GM18951 (cell line): ENCODE measurements around the gene PHACTR4.
"Not testable (repeated sequence)": the region's sequence is repeated elsewhere in the genome, so short reads cannot be mapped to it uniquely, and the experiment has no call there.

Source experiments
- POLR2A ChIP-seq: IDR thresholded peaks from 4 replicates; pipeline ENCODE4 v1.6.1; 2011; ENCODE audit warnings: mild to moderate bottlenecking; ENCODE audit not compliant: insufficient read length, insufficient read depth; ENCODE audit errors: extremely low read depth
- in situ Hi-C: fragments of 300-500 bp; cut with MboI; formaldehyde crosslinking; loops from one replicate; pipeline ENCODE4 v1.12.0; 2022; ENCODE audit warnings: low sequenced_read_pairs, mixed read lengths, inconsistent platforms; ENCODE audit not compliant: unreplicated experiment

PHACTR4 gene

DNA sequence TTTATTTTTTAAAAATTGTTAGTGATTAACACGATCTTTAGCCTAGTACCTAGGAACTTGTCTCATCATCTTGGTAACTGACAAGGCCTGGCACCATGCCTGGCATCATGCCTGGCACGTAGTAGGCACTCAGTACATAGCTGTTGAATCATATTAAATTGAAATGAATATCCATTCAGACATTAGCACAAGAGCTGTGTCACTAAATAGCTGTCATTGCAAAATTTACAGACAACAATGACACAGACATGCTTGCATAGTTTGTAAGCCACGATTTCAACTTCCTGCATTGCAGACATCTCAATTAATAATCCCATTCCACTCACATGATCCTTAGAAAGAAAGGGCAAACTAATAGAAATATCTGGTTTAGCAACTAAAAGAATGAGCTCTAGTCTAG lies 15.4 kb upstream of the PHACTR4 start:
- in situ Hi-C loops = no loop called here
- no peak for TF ChIP-seq POLR2A

DNA sequence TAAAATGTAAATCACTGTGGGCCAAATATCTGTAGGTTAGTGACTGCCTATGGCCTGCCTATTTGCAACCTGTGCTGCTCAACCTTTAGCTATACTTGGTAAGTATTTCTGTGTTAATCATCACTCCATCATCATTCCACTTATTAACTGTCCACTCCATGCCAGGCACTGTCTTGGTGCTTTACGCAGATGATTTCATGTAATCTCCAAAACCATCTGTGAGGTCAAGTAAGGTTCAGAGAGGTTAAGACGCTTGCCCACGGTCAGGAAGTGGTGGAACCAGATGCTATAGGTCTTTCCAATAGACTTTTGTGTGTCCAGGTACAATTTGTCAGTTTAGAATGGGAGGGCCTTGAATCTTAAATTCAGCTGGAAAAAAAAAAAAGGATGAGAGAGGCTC lies 10.8 kb upstream of the PHACTR4 start:
- in situ Hi-C loops = no loop called here
- TF ChIP-seq POLR2A = no peak

DNA sequence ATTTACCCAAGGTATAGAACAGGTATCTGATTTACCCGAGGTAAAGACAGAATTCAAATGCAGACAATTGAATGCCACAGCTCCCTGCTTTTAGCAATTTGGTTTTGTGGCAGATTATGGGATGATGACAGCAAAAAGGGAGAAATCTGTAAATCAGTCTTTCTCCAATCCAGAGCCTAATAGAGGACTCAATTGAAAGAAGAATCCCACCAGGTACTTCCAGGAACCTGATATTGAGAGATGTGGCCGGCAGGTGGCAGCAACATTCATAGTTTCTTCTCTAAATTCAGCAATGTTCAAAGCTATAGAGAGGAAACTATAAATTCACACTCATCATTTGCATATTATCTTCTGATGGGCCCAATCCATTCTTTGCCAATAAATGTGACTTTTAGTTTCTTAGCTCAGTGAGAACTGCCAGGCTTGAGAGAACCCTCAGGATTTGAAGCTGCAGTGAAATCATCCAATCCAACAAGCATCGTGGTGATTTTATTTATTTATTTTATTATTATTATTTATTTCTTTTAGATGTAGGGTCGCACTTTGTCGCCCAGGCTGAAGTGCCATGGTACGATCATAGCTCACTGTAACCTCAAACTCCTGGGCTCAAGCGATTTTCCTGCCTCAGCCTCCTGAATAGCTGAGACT lies 9.8 kb upstream of the PHACTR4 start:
- TF ChIP-seq POLR2A = no peak
- in situ Hi-C loops = no loop called here

DNA sequence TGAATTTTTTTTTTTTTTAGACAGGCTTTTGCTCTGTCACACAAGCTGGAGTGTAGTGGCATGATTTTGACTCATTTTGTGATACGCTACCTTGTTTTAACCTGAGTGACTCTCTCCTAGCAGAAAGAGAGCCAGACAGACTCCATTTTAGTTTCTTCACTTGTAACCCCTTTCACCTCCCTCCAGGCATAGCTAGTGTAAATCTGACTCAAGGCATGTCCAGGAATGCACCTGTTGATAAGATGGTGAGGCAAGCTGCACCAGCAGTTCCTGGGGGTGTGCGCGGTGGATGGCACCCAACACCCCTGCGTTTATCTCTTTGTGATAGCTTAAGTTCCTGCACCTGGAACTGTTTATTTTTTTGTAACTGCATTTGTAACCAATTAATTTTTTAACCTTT lies 4.7 kb upstream of the PHACTR4 start:
- in situ Hi-C loops = no loop called here
- no peak for TF ChIP-seq POLR2A

DNA sequence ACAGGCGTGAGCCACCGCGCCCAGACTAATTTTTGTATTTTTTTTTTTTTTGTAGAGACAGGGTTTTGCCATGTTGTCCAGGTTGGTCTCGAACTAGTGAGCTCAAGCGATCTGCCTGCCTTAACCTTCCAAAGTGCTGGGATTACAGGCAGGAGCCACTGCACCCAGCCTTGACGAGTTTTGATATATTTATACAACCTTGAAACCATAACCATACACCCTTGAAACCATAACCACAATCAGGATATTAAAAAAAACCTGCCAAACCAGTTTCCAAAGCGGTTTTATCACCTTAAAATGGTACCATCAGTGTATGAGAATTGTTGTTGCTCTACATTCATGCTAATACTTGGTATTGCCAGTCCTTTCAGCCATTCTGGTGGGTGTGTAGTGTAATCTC lies 3.7 kb upstream of the PHACTR4 start:
- TF ChIP-seq POLR2A = no peak
- in situ Hi-C loops = no loop called here

DNA sequence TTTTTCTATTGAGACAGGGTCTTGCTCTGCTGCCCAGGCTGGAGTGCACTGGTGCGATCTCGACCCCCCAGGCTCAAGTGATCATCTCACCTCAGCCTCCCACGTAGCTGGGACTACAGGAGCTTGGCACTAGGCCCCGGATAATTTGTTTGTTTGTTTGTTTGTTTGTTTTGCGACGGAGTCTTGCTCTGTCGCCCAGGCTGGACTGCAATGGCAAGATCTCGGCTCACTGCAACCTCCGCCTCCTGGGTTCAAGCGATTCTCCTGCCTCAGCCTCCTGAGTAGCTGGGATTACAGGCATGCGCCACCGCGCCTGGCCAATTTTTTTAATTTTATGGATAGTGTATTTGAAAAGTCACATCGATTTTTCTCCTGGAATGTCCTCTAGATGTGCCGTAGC lies 932 bp upstream of the PHACTR4 start:
- in situ Hi-C loops = not testable (repeated sequence)

DNA sequence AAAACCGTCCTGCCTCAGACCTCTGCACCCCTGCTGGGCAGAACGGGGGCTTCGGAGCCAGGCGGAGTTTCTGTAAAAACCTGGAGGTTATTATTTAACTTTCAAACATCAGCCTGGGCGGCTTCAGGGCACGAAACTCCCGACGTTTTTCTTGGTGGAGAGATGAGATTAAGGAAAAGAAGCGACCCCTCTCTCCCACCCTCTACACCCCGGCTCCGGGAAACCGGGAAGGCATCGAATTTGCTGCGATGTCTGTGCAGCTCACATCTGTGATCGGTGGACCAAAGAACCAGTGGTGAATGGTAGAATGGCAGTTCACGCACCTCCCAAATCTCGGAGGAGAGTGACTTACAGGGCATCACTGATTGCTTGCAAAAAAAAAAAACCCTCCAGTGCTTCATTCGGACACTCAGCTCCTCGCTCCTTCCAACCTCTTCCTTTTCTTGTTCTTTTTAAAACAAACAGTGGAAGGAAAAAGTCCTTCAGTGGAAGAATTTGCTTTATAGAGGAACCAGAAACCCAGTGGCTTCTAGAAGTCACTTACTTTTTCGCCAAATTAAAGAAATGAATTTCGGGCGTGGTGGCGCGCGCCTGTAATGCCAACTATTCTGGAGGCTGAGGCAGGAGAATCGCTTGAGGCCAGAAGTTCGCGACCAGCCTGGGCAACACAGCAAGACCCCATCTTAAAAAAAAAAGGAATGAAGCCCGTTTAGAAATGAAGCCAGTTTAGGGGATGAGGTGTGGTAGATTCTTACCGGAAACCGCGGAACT lies 884 bp downstream of the PHACTR4 start:
- TF ChIP-seq POLR2A = no peak
- in situ Hi-C loops = no loop called here

DNA sequence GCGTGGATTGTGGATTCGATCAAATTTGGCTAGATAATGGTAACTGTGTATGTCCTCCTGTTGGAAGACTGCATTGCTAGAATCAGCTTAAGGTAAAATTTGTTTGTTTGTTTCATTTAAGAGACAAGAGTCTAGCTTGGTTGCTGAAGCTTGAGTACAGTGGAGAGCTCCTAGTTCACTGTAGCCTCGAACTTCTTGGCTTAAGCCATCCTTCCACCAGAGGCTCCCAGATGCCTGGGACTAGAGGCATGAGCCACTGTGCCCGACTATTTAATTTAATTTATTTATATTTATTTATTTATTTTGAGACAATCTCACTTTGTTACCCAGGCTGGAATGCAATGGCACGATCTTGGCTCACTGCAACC lies 1.5 kb downstream of the PHACTR4 start:
- in situ Hi-C loops = no loop called here

DNA sequence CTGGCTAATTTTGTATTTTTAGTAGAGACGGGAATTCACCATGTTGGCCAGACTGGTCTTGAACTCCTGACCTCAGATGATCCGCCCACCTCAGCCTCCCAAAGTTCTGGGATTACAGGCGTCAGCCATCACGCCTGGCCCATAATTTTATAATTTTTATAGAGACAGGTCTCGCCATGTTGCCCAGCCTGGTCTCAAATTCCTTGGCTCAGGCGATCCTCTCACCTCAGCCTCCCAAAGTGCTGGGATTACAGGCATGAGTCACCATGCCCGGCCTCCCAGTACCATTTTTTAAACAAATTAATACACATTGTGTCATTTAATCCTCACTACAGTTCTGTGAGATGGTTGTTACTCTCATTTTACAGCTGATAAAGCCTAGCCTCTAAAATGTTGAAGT lies 3.9 kb downstream of the PHACTR4 start:
- in situ Hi-C loops = not testable (repeated sequence)

More for the DNA sequence above, 1.5 kb downstream of the PHACTR4 start:
- no peak for TF ChIP-seq POLR2A

DNA sequence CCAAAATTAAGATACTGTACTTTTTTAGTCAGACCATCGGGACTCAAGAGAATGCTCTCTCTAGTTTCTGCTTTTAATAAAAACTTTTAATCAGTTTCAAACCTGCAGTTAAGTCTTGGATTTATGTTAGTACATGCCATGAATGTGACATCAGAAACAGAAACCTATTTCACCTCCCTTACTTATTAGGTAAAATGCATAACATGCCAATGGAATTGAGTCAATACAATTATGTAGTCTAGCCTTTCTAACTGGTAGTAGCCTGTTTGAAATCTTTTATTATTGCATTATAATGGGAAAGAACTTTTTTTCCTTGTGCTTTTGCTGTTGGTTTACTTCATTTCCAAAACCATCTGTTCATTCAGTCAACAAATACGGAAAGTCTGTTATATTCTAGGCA lies 4.8 kb downstream of the PHACTR4 start:
- TF ChIP-seq POLR2A = no peak
- in situ Hi-C loops = no loop called here

DNA sequence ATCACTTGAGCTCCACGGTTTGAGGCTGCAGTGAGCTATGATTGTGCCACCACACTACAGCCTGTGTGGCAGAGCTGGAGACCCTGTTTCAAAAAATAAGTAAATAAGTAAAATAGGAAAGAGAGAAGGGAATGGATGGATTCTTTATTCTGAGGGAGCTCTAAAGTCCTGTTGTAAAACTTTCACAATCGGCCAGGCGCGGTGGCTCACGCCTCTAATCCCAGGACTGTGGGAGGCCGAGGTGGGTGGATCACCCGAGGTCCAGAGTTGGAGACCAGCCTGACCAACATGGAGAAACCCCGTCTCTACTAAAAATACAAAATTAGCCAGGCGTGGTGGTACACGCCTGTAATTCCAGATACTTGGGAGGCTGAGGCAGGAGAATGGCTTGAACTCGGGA lies 6.1 kb downstream of the PHACTR4 start:
- in situ Hi-C loops = not testable (repeated sequence)

DNA sequence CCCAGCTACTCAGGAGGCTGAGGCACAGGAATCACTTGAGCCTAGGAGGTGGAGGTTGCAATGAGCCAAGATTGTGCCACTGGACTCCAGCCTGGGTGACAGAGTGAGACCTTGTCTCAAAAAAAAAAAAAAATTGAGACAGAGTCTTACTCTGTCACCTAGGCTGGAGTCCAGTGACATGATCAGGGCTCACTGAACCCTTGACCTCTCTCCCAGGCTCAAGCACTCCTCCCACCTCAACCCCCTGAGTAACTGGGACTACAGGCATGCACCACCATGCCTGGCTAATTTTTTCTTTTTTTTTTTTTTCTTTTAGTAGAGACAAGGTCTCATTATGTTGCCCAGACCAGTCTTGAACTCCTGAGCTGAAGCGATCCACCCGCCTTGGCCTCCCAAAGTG lies 6.7 kb downstream of the PHACTR4 start:
- in situ Hi-C loops = not testable (repeated sequence)

DNA sequence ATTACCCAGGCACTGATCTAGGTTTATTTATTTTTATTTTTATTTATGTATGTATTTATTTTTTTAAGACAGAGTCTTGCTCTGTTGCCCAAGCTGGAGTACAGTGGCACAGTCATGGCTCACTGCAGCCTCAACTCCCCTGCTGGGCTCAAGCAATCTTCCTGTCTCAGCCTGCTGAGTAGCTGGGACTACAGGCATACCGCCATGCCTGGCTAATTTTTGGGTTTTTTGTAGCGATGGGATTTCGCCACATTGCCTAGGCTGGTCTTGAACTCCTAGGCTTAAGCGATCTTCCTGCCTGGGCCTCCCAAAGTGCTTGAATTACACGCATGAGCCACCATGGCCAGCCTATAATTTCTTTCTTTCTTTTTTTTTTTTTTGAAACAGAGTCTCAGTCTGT lies 9.4 kb downstream of the PHACTR4 start:
- in situ Hi-C loops = no loop called here

DNA sequence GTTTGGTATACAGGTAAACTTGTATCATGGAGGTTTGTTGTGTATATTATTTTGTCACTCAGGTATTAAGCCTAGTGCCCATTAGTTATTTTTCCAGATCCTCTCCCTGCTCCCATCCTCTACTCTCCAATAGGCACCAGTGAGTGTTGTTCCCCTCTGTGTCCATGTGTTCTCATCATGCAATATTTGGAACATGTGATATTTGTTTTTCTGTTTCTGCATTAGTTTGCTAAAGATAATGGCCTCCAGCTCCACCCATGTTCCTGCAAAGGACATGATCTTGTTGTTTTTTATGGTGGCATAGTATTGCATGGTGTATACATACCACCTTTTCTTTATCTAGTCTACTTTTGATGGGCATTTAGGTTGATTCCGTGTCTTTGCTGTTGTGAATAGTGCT lies 10.9 kb downstream of the PHACTR4 start:
- in situ Hi-C loops = no loop called here
- no peak for TF ChIP-seq POLR2A

More for the DNA sequence above, 9.4 kb downstream of the PHACTR4 start:
- no peak for TF ChIP-seq POLR2A

DNA sequence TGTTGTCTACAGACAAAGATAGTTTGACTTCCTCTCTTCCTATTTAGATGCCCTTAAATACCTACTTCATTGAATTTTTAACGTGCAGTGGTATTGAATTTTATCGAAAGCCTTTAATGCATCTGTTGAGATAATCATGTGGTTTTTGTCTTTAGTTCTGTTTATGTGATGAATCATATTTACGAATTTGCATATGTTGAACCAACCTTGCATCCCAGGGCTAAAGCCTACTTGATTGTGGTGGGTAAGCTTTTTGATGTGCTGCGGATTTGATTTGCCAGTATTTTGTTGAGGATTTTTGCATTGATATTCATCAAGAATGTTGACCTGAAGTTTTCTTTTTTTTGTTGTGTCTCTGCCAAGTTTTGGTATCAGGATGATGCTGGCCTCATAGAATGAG lies 14.2 kb downstream of the PHACTR4 start:
- in situ Hi-C loops = not testable (repeated sequence)
